SJCRH30 (cell line): ENCODE data around the gene SPPL2C. TPM values are rescaled to one million over a fixed set of nuclear protein-coding genes. Genes with fewer than 3 reads are reported as not detected.
A peak's percentile ranks its signal among the peaks of the same experiment; 100 is the strongest.

ENCODE experiments used
- DNase-seq, 2 experiments: peaks; one replicate each; pipeline ENCODE4 v3.0.0-alpha.2; 2015 to 2020
- H3K27ac ChIP-seq: fragments of 250-450 bp; sonication (Bioruptor Pico); 2 replicates; pipeline ENCODE4 v1.5.1; 2020; ENCODE audit warnings: mild to moderate bottlenecking, moderate library complexity
- H3K27me3 ChIP-seq: fragments of 250-450 bp; sonication (Bioruptor Pico); 2 replicates; pipeline ENCODE4 v1.5.1; 2020; ENCODE audit warnings: mild to moderate bottlenecking, moderate library complexity
- H3K36me3 ChIP-seq: fragments of 250-450 bp; sonication (Bioruptor Pico); 2 replicates; pipeline ENCODE4 v1.5.1; 2020; ENCODE audit warnings: mild to moderate bottlenecking, moderate library complexity
- H3K4me1 ChIP-seq: fragments of 250-450 bp; sonication (Bioruptor Pico); 2 replicates; pipeline ENCODE4 v1.5.1; 2020; ENCODE audit warnings: mild to moderate bottlenecking, moderate library complexity
- H3K4me3 ChIP-seq: fragments of 250-450 bp; sonication (Bioruptor Pico); 2 replicates; pipeline ENCODE4 v1.5.1; 2020; ENCODE audit warnings: mild to moderate bottlenecking, moderate library complexity
- H3K9me3 ChIP-seq: fragments of 250-450 bp; sonication (Bioruptor Pico); replicated peaks from 2 replicates; pipeline ENCODE4 v1.5.1; 2020; ENCODE audit warnings: mild to moderate bottlenecking, moderate library complexity
- total RNA-seq: library from RNA; depleted of rRNA; stranded (reverse); fragments of >200 nt; shearing (Covaris generic); gene quantifications from 2 replicates; pipeline ENCODE4 v1.2.3, GENCODE V29; 2014

Gene SPPL2C
- total RNA-seq, 1 experiment from 2014 or later = not detected

DNA sequence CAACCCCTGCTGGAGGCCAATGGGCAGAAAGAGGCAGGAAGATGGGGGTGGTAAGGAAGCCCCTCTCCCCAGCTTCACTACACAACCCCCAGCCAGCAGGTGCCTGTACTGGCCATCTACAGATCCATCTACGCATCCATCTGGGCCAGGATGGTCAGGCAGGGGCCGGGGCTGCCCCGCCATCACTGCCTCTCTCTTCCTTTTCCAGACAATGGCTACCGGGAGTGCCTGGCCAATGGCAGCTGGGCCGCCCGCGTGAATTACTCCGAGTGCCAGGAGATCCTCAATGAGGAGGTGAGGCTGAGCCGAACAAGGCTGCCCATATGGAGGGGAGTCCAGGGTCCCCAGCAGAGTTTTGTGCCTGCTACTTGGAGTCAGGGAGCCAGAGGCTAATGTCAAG, 23.5 kb upstream of the SPPL2C start:
- Histone ChIP-seq H3K27ac (no peak overlapping the region), H3K36me3 (no peaks in the 10 kb centered on the region), H3K9me3 (no peaks in the 10 kb centered on the region), H3K4me3 (no peak overlapping the region), H3K27me3 (peaks cover 3% of the 10 kb centered on the region; the same call in 1 of the 2 replicates), H3K4me1 (peaks cover 8% of the 10 kb centered on the region)
- DNase-seq = no peak

- no peaks in the 10 kb centered on the region for H3K36me3 ChIP-seq
- H3K27ac ChIP-seq = no peak overlapping the region
- peaks cover 10% of the 10 kb centered on the region for H3K27me3 ChIP-seq
- H3K9me3 ChIP-seq = no peaks in the 10 kb centered on the region
- peaks cover 13% of the 10 kb centered on the region for H3K4me1 ChIP-seq
- DNase-seq = no peak
- no peak overlapping the region for H3K4me3 ChIP-seq
These were observed 21.1 kb upstream of the SPPL2C start for GRCh38 chr17:45823598-45823997.

GRCh38 chr17:45824475-45824874, 20.2 kb upstream of the SPPL2C start:
- DNase-seq = no peak
- Histone ChIP-seq H3K27ac (no peak overlapping the region), H3K4me1 (peaks cover 20% of the 10 kb centered on the region), H3K36me3 (no peaks in the 10 kb centered on the region), H3K27me3 (peaks cover 10% of the 10 kb centered on the region), H3K9me3 (no peaks in the 10 kb centered on the region), H3K4me3 (no peak overlapping the region)

DNA sequence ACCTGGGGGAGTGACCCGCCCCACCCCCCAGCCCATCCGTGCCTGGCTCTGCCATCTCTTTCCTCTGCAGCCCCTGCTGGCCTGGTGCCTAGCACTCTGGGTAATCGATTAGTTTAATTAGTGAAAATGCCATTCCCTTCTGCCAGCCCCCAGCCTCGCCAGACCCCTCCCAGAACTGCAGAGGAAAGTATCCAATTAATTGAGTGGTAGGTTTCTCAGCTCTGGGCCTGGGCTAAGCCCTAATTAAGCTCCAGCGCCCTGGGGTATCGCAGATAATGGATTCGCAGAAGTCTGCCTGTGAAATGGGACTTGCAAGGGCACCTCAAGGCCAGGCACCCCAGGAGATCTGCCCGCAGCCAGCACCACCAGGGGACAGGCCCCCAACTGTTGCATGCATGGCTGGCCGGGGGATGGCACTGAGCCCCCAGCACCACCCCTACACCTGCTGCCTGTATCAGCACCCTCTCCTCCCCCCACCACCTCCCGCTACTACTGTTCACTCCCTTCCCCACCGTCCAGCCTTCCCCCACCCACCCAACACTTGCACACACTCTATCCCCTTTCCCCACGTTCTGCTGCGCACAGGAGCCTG, 19.7 kb upstream of the SPPL2C start:
- H3K36me3 ChIP-seq = no peaks in the 10 kb centered on the region
- H3K4me1 ChIP-seq = peaks cover 19% of the 10 kb centered on the region
- H3K9me3 ChIP-seq = no peaks in the 10 kb centered on the region
- no peak for DNase-seq
- H3K27me3 ChIP-seq = peaks cover 10% of the 10 kb centered on the region
- H3K4me3 ChIP-seq = no peak overlapping the region
- no peak overlapping the region for H3K27ac ChIP-seq

DNA sequence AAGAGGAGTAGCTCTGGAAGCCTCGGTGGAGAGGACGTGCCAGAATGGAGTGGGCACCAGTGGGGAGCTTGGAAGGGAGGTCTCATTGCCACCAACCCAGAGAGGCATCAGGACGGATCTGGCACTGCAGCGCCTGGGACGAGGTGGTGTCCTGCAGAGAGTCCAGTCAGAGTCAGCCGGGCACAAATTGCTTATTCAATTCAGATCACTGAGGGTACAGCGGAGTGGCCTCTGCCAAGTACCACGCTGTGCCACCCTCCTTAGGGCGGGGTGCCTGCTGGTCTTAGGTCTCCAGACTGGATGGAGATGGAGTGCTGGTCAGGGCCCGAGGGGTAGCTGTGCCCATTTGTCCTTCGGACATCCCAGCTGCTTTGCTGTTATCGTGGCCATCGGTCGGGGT, 18.9 kb upstream of the SPPL2C start:
- H3K27ac ChIP-seq = no peak overlapping the region
- H3K4me3 ChIP-seq = no peak overlapping the region
- H3K36me3 ChIP-seq = no peaks in the 10 kb centered on the region
- no peaks in the 10 kb centered on the region for H3K9me3 ChIP-seq
- peaks cover 10% of the 10 kb centered on the region for H3K27me3 ChIP-seq
- H3K4me1 ChIP-seq = peaks cover 12% of the 10 kb centered on the region
- DNase-seq = no peak

DNA sequence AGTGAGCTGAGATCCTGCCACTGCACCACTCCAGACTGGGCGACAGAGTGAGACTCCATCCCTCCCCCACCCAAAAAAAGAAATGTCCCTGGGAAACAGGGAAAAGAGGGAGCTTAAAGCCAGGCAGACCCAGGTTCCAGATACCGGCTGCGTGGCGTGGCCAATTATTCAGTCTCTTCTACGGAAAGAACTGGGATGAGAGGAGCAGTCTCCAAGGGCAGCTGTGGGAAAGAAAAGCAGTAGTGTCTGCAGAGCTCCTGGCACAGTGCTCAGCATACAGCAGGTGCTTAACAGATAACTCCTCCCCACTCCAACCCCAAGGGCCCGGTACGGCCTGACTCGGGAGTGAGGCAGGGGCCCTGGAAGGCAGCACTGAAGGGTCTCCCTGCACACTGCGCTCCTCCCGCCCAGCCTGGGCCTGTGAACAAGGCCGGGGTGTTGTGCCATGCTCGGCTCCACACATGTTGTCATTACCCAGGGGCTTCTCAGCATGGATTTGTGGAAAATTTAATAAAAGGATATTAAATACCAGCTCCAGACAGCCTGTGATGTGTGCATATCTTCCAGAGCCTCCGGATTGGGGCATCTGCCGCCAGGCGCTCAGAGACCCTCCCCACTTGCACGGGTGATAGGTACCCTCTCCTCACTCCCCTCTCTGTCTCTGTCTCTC, 17.6 kb upstream of the SPPL2C start:
- no peak for DNase-seq
- no peaks in the 10 kb centered on the region for H3K9me3 ChIP-seq
- peaks cover 12% of the 10 kb centered on the region for H3K4me1 ChIP-seq
- H3K27me3 ChIP-seq = peaks cover 10% of the 10 kb centered on the region
- H3K36me3 ChIP-seq = no peaks in the 10 kb centered on the region
- no peak overlapping the region for H3K27ac ChIP-seq
- H3K4me3 ChIP-seq = no peak overlapping the region

DNA sequence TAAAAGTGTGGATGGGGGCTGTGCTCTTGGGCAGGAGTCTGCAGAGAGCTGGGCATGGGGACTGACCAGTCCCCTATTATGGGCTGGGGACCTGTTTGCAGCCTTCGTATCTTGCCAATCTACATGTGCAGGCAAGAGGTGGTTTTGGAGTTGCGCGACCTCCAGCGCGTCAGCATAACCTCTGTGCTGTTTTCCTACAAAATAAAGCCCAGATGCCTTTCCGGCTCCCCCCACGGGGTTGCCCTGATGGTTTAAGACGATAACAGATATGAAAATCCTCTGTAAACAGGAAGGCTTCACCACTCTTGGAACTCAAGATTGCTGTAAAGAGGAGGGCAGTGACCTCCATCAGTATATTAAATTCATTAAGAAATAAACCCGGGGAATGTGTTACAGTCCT, 16.5 kb upstream of the SPPL2C start:
- Histone ChIP-seq H3K27me3 (peaks cover 10% of the 10 kb centered on the region), H3K27ac (no peak overlapping the region)
- DNase-seq = no peak

DNA sequence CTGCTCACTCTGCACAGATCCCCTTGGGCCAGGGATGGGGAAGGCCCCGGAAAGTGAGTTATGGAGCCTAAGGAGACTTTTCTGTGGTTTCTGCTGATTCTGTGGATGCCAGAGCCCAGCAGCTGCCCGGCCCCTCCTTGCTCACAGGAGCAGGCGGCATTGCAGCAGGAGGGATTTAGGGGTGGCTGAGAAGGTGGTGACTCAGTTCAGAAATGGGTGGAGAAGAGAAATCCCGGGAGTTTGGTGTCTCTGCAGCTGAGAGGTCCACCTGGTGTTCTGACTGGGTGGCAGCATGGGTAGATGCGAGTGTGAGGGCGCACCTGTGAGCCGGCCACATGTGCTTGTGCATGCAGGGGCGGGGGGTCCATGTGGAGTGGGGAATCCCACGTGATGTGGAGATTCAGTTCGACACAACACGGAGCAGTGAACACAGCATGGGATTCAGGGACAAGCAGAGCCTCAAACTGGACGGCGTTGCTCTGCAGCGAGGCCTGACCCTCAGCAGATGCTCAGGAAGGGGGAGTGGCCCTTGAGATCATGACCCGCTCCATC, 16.0 kb upstream of the SPPL2C start:
- Histone ChIP-seq H3K36me3 (no peaks in the 10 kb centered on the region), H3K9me3 (no peaks in the 10 kb centered on the region), H3K4me1 (peaks cover 12% of the 10 kb centered on the region), H3K4me3 (no peak overlapping the region), H3K27me3 (peaks cover 11% of the 10 kb centered on the region), H3K27ac (no peak overlapping the region)
- DNase-seq = peak; percentile 76 to 79

More for the DNA sequence above, 16.5 kb upstream of the SPPL2C start:
- Histone ChIP-seq H3K4me1 (peaks cover 12% of the 10 kb centered on the region), H3K36me3 (no peaks in the 10 kb centered on the region), H3K9me3 (no peaks in the 10 kb centered on the region), H3K4me3 (no peak overlapping the region)

- Histone ChIP-seq H3K9me3 (no peaks in the 10 kb centered on the region), H3K27ac (no peak overlapping the region)
These were observed 10.8 kb upstream of the SPPL2C start for GRCh38 chr17:45833920-45834319.

GRCh38 chr17:45834471-45835396, 9.9 kb upstream of the SPPL2C start:
- DNase-seq = no peak
- peaks cover 16% of the 10 kb centered on the region for H3K27me3 ChIP-seq
- H3K36me3 ChIP-seq = no peaks in the 10 kb centered on the region
- H3K4me1 ChIP-seq = no peaks in the 10 kb centered on the region
- H3K9me3 ChIP-seq = no peaks in the 10 kb centered on the region
- no peak overlapping the region for H3K27ac ChIP-seq
- H3K4me3 ChIP-seq = no peak overlapping the region

More at GRCh38 chr17:45833920-45834319, 10.8 kb upstream of the SPPL2C start:
- no peak for DNase-seq
- H3K4me3 ChIP-seq = no peak overlapping the region
- no peaks in the 10 kb centered on the region for H3K36me3 ChIP-seq
- H3K27me3 ChIP-seq = peaks cover 16% of the 10 kb centered on the region
- H3K4me1 ChIP-seq = peaks cover 3% of the 10 kb centered on the region; the same call in 1 of the 2 replicates

DNA sequence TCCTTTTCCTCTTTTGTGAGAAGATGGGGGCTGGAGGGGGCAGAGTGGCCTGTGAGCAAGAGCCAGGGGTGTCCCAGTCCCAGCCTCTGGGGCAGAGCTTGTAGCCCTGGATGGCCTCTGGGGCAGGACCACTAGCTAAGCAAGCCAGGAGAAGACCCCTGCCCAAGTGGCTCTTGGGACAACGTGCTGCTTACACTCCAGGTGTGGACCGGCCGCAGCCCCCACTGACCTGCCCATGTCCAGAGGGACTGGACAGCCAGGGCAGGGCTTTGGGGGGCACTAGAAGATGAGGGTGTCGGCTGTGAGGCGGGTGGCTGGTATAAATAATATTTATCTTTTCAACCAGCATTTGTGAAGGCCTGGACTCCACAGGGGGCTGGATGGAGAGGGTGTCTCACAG, 9.2 kb upstream of the SPPL2C start:
- no peaks in the 10 kb centered on the region for H3K9me3 ChIP-seq
- no peaks in the 10 kb centered on the region for H3K36me3 ChIP-seq
- no peak for DNase-seq
- H3K4me3 ChIP-seq = no peak overlapping the region
- H3K4me1 ChIP-seq = no peaks in the 10 kb centered on the region
- peaks cover 16% of the 10 kb centered on the region for H3K27me3 ChIP-seq
- no peak overlapping the region for H3K27ac ChIP-seq

GRCh38 chr17:45836047-45837044, 8.3 kb upstream of the SPPL2C start:
- H3K27me3 ChIP-seq = peaks cover 16% of the 10 kb centered on the region
- DNase-seq = no peak
- H3K27ac ChIP-seq = no peak overlapping the region
- H3K9me3 ChIP-seq = no peaks in the 10 kb centered on the region
- H3K4me1 ChIP-seq = no peaks in the 10 kb centered on the region
- H3K4me3 ChIP-seq = no peak overlapping the region
- H3K36me3 ChIP-seq = no peaks in the 10 kb centered on the region

DNA sequence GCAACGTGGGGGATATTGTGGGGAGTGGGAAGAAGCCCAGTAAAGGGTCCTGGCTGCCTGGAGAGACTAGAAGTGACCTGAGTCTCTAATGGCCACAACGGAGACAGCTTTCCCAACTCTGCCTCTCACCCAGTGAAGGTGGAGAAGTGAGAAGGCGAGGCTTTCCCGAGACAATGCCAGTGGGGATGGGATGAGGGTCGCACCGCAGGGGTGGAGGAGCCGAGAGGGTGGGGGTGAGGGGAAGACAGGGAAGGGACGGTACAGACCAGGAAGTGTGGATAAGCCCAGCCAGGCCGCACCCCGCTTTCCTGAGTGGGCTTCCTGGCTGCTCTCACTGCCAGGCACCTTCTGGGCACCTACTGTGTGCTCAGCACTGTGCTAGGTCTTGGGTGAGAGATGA, 7.5 kb upstream of the SPPL2C start:
- Histone ChIP-seq H3K4me1 (no peaks in the 10 kb centered on the region), H3K9me3 (no peaks in the 10 kb centered on the region), H3K27me3 (peaks cover 22% of the 10 kb centered on the region), H3K36me3 (no peaks in the 10 kb centered on the region), H3K4me3 (no peak overlapping the region), H3K27ac (no peak overlapping the region)
- DNase-seq = no peak

GRCh38 chr17:45837603-45838002, 7.1 kb upstream of the SPPL2C start:
- Histone ChIP-seq H3K27me3 (peaks cover 22% of the 10 kb centered on the region), H3K4me3 (no peak overlapping the region), H3K27ac (no peak overlapping the region), H3K4me1 (no peaks in the 10 kb centered on the region), H3K36me3 (no peaks in the 10 kb centered on the region), H3K9me3 (no peaks in the 10 kb centered on the region)
- no peak for DNase-seq
